ENCODE measurements around the gene ZNF330.

The ZNF330 gene

DNA sequence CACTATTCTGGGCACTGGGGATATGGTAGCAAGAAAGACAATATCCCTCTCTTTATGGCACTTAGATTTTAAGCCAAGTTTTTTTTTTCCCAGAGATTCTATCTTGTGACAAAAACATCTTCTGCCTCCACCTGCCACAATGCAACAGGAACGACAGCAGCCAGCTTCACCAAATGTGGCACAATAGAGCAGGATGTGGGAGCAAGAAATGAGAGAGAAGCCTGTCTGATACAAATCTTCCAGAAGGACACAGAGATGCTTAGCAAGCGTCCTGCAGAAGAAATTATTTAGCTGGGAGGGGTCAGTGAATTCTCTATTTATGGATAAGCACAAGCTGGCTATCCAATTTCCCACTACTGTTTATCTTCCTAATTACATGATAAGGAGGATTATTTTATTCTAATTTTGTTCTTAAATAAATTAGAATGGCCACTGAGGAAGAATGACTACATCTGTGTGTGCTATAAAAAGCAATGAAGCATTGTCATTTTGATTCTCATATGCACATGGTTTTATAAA, 27.1 kb upstream of the ZNF330 start:
- H2AFZ ChIP-seq (ENCODE audit: low read length), result no peak overlapping the region
- no peaks in the 10 kb centered on the region for H3K36me3 ChIP-seq (replicated peaks in 1 of 2; ENCODE audit: control insufficient read depth in 2 of 2, insufficient read depth in 2 of 2, low read length in 2 of 2)
- H3K79me1 ChIP-seq (ENCODE audit: low read depth, low read length), result no peaks in the 10 kb centered on the region
- no peak overlapping the region for H3K14ac ChIP-seq (ENCODE audit: low read length)
- no peak overlapping the region for H2BK120ac ChIP-seq (ENCODE audit: low read depth, low read length)
- H3K4me3 ChIP-seq (ENCODE audit: low read length in 2 of 2), result no peak overlapping the region
- H2AK5ac ChIP-seq (ENCODE audit: low read depth, low read length), result no peak overlapping the region
- no CpG with 5 or more reads among the region's 2 CpGs for WGBS, 2 donors (ENCODE audit: extremely low coverage in 2 of 2, insufficient read length in 2 of 2, insufficient replicate concordance in 1 of 2)
- H2BK12ac ChIP-seq (ENCODE audit: low read length), result no peak overlapping the region
- H2BK5ac ChIP-seq (ENCODE audit: low read length), result no peak overlapping the region
- H2BK15ac ChIP-seq (ENCODE audit: low read length), result no peak overlapping the region
- H3K23ac ChIP-seq (ENCODE audit: low read depth, low read length, poor library complexity), result no peak overlapping the region
- H4K8ac ChIP-seq (ENCODE audit: low read depth, low read length), result no peak overlapping the region
- H3K4me1 ChIP-seq (ENCODE audit: control insufficient read depth in 2 of 2, insufficient read depth in 1 of 2, low read depth in 1 of 2, low read length in 2 of 2), result no peaks in the 10 kb centered on the region
- no peaks in the 10 kb centered on the region for H3K9me3 ChIP-seq (replicated peaks in 1 of 2; ENCODE audit: control insufficient read depth in 2 of 2, insufficient read depth in 1 of 2, low read depth in 1 of 2, low read length in 2 of 2)
- H3K27ac ChIP-seq (replicated peaks; ENCODE audit: low read length), result no peak overlapping the region
- DNase-seq (ENCODE audit: low spot score), result no peak
- H3K4ac ChIP-seq (ENCODE audit: low read length), result no peak overlapping the region
- H3K18ac ChIP-seq (ENCODE audit: low read length), result no peak overlapping the region
- H4K91ac ChIP-seq (ENCODE audit: low read depth, low read length, poor library complexity), result no peak overlapping the region
- no peaks in the 10 kb centered on the region for H3K27me3 ChIP-seq (ENCODE audit: control insufficient read depth in 3 of 3, insufficient read depth in 3 of 3, low read depth in 1 of 3, low read length in 3 of 3)
- H3K4me2 ChIP-seq (ENCODE audit: insufficient read depth, low read length, poor library complexity, severe bottlenecking), result no peak overlapping the region
- H3K9ac ChIP-seq (ENCODE audit: low read depth, low read length, poor library complexity), result no peak overlapping the region

DNA sequence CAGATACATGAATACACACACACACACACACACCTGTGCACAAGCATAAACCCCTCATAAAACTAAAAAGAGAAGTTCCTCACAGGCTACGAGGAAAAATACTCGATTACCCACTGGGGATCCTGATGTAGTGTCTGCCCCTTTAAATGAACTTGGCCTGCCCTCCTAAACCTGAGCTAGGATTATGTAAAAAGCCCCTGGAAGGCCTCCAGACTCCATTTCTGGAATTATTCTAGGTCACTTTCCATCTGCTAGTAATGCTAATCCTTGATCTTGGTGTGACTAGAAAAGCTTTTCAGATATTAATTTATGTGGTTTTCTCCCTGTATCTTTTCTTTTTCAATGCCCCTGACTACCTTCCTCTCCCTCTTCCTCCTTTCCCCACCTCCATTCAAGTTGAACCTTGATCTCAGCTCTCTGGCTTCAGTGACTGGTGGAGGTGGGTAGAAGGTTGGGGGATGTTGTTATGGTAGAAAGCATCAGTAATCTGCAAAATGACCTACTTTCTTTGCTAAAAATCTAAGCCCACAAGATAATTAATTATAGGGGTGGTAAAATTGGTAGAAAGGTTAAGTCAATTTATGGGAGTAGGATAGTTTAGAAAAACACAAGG, 25.5 kb upstream of the ZNF330 start:
- H2BK15ac ChIP-seq (ENCODE audit: low read length), result no peak overlapping the region
- no peak overlapping the region for H3K4me2 ChIP-seq (ENCODE audit: insufficient read depth, low read length, poor library complexity, severe bottlenecking)
- no peak overlapping the region for H3K18ac ChIP-seq (ENCODE audit: low read length)
- H4K91ac ChIP-seq (ENCODE audit: low read depth, low read length, poor library complexity), result no peak overlapping the region
- no CpG with 5 or more reads among the region's 2 CpGs for WGBS, 2 donors (ENCODE audit: extremely low coverage in 2 of 2, insufficient read length in 2 of 2, insufficient replicate concordance in 1 of 2)
- no peak overlapping the region for H3K14ac ChIP-seq (ENCODE audit: low read length)
- no peak overlapping the region for H2AK5ac ChIP-seq (ENCODE audit: low read depth, low read length)
- no peak overlapping the region for H3K4ac ChIP-seq (ENCODE audit: low read length)
- no peak overlapping the region for H3K4me3 ChIP-seq (ENCODE audit: low read length in 2 of 2)
- DNase-seq (ENCODE audit: low spot score), result no peak
- no peaks in the 10 kb centered on the region for H3K27me3 ChIP-seq (ENCODE audit: control insufficient read depth in 3 of 3, insufficient read depth in 3 of 3, low read depth in 1 of 3, low read length in 3 of 3)
- no peaks in the 10 kb centered on the region for H3K36me3 ChIP-seq (replicated peaks in 1 of 2; ENCODE audit: control insufficient read depth in 2 of 2, insufficient read depth in 2 of 2, low read length in 2 of 2)
- H2BK120ac ChIP-seq (ENCODE audit: low read depth, low read length), result no peak overlapping the region
- no peak overlapping the region for H3K9ac ChIP-seq (ENCODE audit: low read depth, low read length, poor library complexity)
- H3K23ac ChIP-seq (ENCODE audit: low read depth, low read length, poor library complexity), result no peak overlapping the region
- H3K27ac ChIP-seq (replicated peaks; ENCODE audit: low read length), result no peak overlapping the region
- H3K79me1 ChIP-seq (ENCODE audit: low read depth, low read length), result no peaks in the 10 kb centered on the region
- no peaks in the 10 kb centered on the region for H3K4me1 ChIP-seq (ENCODE audit: control insufficient read depth in 2 of 2, insufficient read depth in 1 of 2, low read depth in 1 of 2, low read length in 2 of 2)
- no peak overlapping the region for H2BK5ac ChIP-seq (ENCODE audit: low read length)
- H3K9me3 ChIP-seq (replicated peaks in 1 of 2; ENCODE audit: control insufficient read depth in 2 of 2, insufficient read depth in 1 of 2, low read depth in 1 of 2, low read length in 2 of 2), result no peaks in the 10 kb centered on the region
- no peak overlapping the region for H4K8ac ChIP-seq (ENCODE audit: low read depth, low read length)
- H2BK12ac ChIP-seq (ENCODE audit: low read length), result no peak overlapping the region
- no peak overlapping the region for H2AFZ ChIP-seq (ENCODE audit: low read length)

DNA sequence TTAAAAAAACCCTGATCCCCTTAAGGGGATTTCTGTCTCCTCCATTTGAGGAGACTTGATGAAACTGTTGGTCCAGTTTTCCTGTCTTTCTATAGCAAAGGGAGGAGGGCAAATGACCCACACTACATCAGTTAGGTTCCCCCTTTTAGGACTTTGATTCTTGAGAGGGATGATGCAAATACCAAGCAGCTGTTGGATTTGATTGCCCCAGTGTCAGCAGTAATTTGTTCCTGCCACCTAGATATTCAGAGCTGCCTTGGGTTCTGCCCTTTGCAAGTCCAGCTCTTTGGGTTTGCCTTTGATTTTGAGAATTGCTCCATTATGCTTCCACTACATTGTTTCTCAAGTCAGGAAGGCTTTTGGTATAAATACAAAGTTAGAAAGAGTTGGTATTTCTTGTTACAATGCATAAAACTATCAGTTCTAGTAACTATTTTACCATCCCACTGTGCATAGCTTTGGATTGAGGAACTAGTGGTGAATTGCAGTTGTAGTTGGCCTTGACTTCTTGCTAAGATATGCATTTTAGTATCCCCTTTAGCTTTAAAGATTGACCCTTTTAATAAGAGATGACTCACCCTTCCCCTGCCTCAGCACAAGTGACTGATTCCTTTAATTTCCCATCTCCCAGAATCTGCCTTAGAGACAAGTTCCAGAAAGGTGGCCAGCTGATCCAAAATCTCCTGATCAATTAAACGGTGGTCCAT, 24.3 kb upstream of the ZNF330 start:
- no peaks in the 10 kb centered on the region for H3K4me1 ChIP-seq (ENCODE audit: control insufficient read depth in 2 of 2, insufficient read depth in 1 of 2, low read depth in 1 of 2, low read length in 2 of 2)
- H3K9me3 ChIP-seq (replicated peaks in 1 of 2; ENCODE audit: control insufficient read depth in 2 of 2, insufficient read depth in 1 of 2, low read depth in 1 of 2, low read length in 2 of 2), result no peaks in the 10 kb centered on the region
- no peaks in the 10 kb centered on the region for H3K79me1 ChIP-seq (ENCODE audit: low read depth, low read length)
- no peaks in the 10 kb centered on the region for H3K27me3 ChIP-seq (ENCODE audit: control insufficient read depth in 3 of 3, insufficient read depth in 3 of 3, low read depth in 1 of 3, low read length in 3 of 3)
- no peak overlapping the region for H3K18ac ChIP-seq (ENCODE audit: low read length)
- H2BK15ac ChIP-seq (ENCODE audit: low read length), result no peak overlapping the region
- DNase-seq (ENCODE audit: low spot score), result no peak
- H2AK5ac ChIP-seq (ENCODE audit: low read depth, low read length), result no peak overlapping the region
- H3K23ac ChIP-seq (ENCODE audit: low read depth, low read length, poor library complexity), result no peak overlapping the region
- H3K36me3 ChIP-seq (replicated peaks in 1 of 2; ENCODE audit: control insufficient read depth in 2 of 2, insufficient read depth in 2 of 2, low read length in 2 of 2), result no peaks in the 10 kb centered on the region
- no peak overlapping the region for H2BK5ac ChIP-seq (ENCODE audit: low read length)
- no peak overlapping the region for H4K8ac ChIP-seq (ENCODE audit: low read depth, low read length)
- H3K27ac ChIP-seq (replicated peaks; ENCODE audit: low read length), result no peak overlapping the region
- H4K91ac ChIP-seq (ENCODE audit: low read depth, low read length, poor library complexity), result no peak overlapping the region
- no peak overlapping the region for H3K4me2 ChIP-seq (ENCODE audit: insufficient read depth, low read length, poor library complexity, severe bottlenecking)
- H3K4ac ChIP-seq (ENCODE audit: low read length), result no peak overlapping the region
- no peak overlapping the region for H2AFZ ChIP-seq (ENCODE audit: low read length)
- no peak overlapping the region for H3K14ac ChIP-seq (ENCODE audit: low read length)
- no peak overlapping the region for H2BK12ac ChIP-seq (ENCODE audit: low read length)
- no peak overlapping the region for H3K9ac ChIP-seq (ENCODE audit: low read depth, low read length, poor library complexity)
- H2BK120ac ChIP-seq (ENCODE audit: low read depth, low read length), result no peak overlapping the region
- no CpG with 5 or more reads among the region's 1 CpG for WGBS, 2 donors (ENCODE audit: extremely low coverage in 2 of 2, insufficient read length in 2 of 2, insufficient replicate concordance in 1 of 2)
- H3K4me3 ChIP-seq (ENCODE audit: low read length in 2 of 2), result no peak overlapping the region

DNA sequence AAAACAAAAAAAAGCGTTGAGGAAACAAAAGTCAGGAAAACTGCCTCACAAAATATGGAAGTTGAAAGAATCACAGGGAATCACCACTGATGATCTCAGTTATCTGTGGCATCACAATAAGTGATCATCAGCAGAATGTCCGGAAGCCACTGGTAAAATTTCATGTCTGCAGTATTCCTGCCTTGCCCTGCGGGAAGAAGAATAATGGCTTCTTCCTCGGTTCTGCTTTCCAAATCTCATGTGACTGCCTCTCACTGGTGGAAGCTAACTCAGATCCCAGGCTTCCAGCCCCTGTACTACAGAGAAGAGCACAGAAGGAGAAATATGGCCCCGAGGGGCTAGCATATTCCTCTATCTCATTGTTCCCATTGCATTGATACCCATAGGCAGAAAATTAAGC, 12.7 kb upstream of the ZNF330 start:
- H3K36me3 ChIP-seq (replicated peaks in 1 of 2; ENCODE audit: control insufficient read depth in 2 of 2, insufficient read depth in 2 of 2, low read length in 2 of 2), result no peaks in the 10 kb centered on the region
- H2AFZ ChIP-seq (ENCODE audit: low read length), result no peak overlapping the region
- no CpG with 5 or more reads among the region's 5 CpGs for WGBS, 2 donors (ENCODE audit: extremely low coverage in 2 of 2, insufficient read length in 2 of 2, insufficient replicate concordance in 1 of 2)
- no peak overlapping the region for H3K23ac ChIP-seq (ENCODE audit: low read depth, low read length, poor library complexity)
- H3K4ac ChIP-seq (ENCODE audit: low read length), result no peak overlapping the region
- H4K8ac ChIP-seq (ENCODE audit: low read depth, low read length), result no peak overlapping the region
- H3K79me1 ChIP-seq (ENCODE audit: low read depth, low read length), result no peaks in the 10 kb centered on the region
- H3K27ac ChIP-seq (replicated peaks; ENCODE audit: low read length), result no peak overlapping the region
- no peak overlapping the region for H3K4me3 ChIP-seq (ENCODE audit: low read length in 2 of 2)
- H3K9ac ChIP-seq (ENCODE audit: low read depth, low read length, poor library complexity), result no peak overlapping the region
- no peak overlapping the region for H3K18ac ChIP-seq (ENCODE audit: low read length)
- no peak overlapping the region for H2AK5ac ChIP-seq (ENCODE audit: low read depth, low read length)
- H2BK15ac ChIP-seq (ENCODE audit: low read length), result no peak overlapping the region
- H3K4me2 ChIP-seq (ENCODE audit: insufficient read depth, low read length, poor library complexity, severe bottlenecking), result no peak overlapping the region
- no peak overlapping the region for H3K14ac ChIP-seq (ENCODE audit: low read length)
- DNase-seq (ENCODE audit: low spot score), result no peak
- no peaks in the 10 kb centered on the region for H3K9me3 ChIP-seq (replicated peaks in 1 of 2; ENCODE audit: control insufficient read depth in 2 of 2, insufficient read depth in 1 of 2, low read depth in 1 of 2, low read length in 2 of 2)
- H3K4me1 ChIP-seq (ENCODE audit: control insufficient read depth in 2 of 2, insufficient read depth in 1 of 2, low read depth in 1 of 2, low read length in 2 of 2), result no peaks in the 10 kb centered on the region
- no peak overlapping the region for H4K91ac ChIP-seq (ENCODE audit: low read depth, low read length, poor library complexity)
- no peak overlapping the region for H2BK5ac ChIP-seq (ENCODE audit: low read length)
- no peak overlapping the region for H2BK120ac ChIP-seq (ENCODE audit: low read depth, low read length)
- H3K27me3 ChIP-seq (ENCODE audit: control insufficient read depth in 3 of 3, insufficient read depth in 3 of 3, low read depth in 1 of 3, low read length in 3 of 3), result no peaks in the 10 kb centered on the region
- no peak overlapping the region for H2BK12ac ChIP-seq (ENCODE audit: low read length)

Measured in neuronal stem cell (in vitro differentiated cells).